Measurements from ENCODE around the gene KLF6. TPM values are rescaled to one million over a fixed set of nuclear protein-coding genes. Genes with fewer than 3 reads are reported as not detected.

KLF6 gene
- total RNA-seq, 2 experiments from 2014 or later, result 116 to 120 TPM

- H3K4me3 Mint-ChIP-seq, result no peak overlapping the region
- intact Hi-C loops (cut with micrococcal nuclease), result no loop called here
- ATAC-seq (no peak), DNase-seq (no peak)
- H3K27ac Mint-ChIP-seq, result peak overlapping the region; percentile 6
- H3K9me3 Mint-ChIP-seq, result peaks cover 9% of the 10 kb centered on the region
- TF ChIP-seq CTCF (IDR thresholded peaks at IDR 0.05), result no peak
- ChIA-PET POLR2A (interaction anchor here (1.3 to 13.6 kb wide), 3 partner anchors 21 to 54 kb away, joined by 4 to 108 read pairs (median 6); partner anchors contain the start of gene KLF6), CTCF (interaction anchor here (1.6 kb wide), 1 partner anchor 16 kb away, joined by 3 read pairs; no protein-coding TSS in a partner anchor)
- no peaks in the 10 kb centered on the region for H3K36me3 Mint-ChIP-seq (ENCODE audit: low read depth)
- peaks cover 73% of the 10 kb centered on the region for H3K4me1 Mint-ChIP-seq (ENCODE audit: low read depth)
- no peaks in the 10 kb centered on the region for H3K27me3 Mint-ChIP-seq
Measured at GRCh38 chr10:3831608-3832007, 46.6 kb upstream of the KLF6 start.

DNA sequence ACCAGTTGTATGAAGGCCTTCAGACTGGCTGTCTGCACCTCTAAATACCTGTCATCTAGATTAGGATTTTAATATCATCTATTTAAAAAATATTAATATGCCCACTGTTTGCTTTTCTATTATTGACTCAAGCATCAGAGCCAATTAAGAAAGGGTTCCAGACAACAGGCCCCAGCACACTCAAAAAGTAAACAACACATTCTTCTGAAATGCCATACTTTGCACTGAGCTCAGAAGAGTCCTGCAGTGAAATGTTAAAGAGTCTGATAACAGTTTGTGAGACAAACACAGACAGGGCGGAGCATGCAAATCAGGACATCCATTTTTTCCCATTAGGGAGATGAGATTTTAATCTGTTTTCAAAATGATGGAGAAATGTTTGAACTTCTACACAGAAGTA is 45.9 kb upstream of the KLF6 start:
- H3K4me1 Mint-ChIP-seq (ENCODE audit: low read depth), result peaks cover 66% of the 10 kb centered on the region
- H3K36me3 Mint-ChIP-seq (ENCODE audit: low read depth), result no peaks in the 10 kb centered on the region
- H3K27ac Mint-ChIP-seq, result no peak overlapping the region
- peaks cover 9% of the 10 kb centered on the region for H3K9me3 Mint-ChIP-seq
- ChIA-PET CTCF (no interaction called here), POLR2A (interaction anchor here (1.3 to 13.6 kb wide), 3 partner anchors 20 to 53 kb away, joined by 4 to 108 read pairs (median 6); partner anchors contain the start of gene KLF6)
- TF ChIP-seq CTCF (IDR thresholded peaks at IDR 0.05), result no peak
- intact Hi-C loops (cut with micrococcal nuclease), result no loop called here
- no peak for ATAC-seq
- H3K4me3 Mint-ChIP-seq, result no peak overlapping the region
- no peak for DNase-seq
- H3K27me3 Mint-ChIP-seq, result no peaks in the 10 kb centered on the region

DNA sequence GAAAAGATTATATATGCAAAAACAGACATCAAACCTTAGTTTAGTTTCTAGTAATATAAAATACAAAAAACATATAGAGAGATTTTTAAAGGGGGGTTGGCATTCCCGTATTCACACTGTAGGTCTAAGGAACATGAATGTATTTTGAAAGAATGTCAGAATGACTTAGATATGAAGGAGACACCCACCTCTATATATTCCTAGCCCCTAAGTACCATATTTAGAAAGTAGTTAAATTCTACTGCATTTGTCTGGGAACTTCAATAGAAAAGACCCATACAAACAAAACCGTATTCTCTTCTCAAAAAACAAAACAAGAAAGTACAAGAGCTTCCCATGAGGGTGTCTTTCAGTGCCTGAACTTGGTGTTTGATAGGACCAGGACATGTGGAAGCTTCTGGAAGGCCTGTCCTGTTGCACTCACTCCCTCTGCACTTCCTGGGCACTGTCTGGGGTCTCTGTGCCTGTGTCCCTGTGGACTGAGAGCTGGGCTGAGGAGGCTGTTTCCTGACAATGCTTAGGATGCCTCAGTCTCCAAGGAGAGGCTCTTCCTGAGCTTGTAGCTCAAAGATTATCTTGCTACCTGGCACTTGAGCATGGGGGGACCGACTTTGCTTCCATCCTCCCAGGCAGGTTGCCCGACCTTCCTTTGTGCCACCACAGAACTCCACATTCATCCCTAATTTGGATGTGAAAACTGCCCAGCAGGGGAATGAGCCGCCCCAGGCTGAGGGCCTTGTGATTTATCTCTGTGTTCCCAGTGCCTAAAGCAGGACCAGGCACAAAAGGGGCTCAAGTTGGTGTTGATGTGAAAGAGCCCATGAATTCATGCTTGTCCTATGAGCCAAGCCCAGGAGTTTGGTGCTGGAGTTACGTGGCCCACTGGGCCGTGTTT is 44.4 kb upstream of the KLF6 start:
- H3K36me3 Mint-ChIP-seq (ENCODE audit: low read depth), result no peaks in the 10 kb centered on the region
- DNase-seq, result no peak
- CTCF ChIA-PET, result interaction anchor here (0.7 to 1.5 kb wide), 6 partner anchors 14 to 87 kb away, joined by 3 to 7 read pairs (median 3); no protein-coding TSS in a partner anchor
- H3K27me3 Mint-ChIP-seq, result no peaks in the 10 kb centered on the region
- POLR2A ChIA-PET, result interaction anchor here (0.7 to 13.6 kb wide), 8 partner anchors 11 to 106 kb away, joined by 3 to 108 read pairs (median 6); partner anchors contain the start of gene KLF6
- intact Hi-C loops (cut with micrococcal nuclease), result loop anchor here (2.0 kb wide), 1 partner anchor 19 kb away; no protein-coding TSS in a partner anchor
- no peak for TF ChIP-seq CTCF (IDR thresholded peaks at IDR 0.05)
- peaks cover 9% of the 10 kb centered on the region for H3K9me3 Mint-ChIP-seq
- H3K4me1 Mint-ChIP-seq (ENCODE audit: low read depth), result peaks cover 57% of the 10 kb centered on the region
- ATAC-seq, result no peak
- H3K4me3 Mint-ChIP-seq, result peak overlapping the region; percentile 56
- H3K27ac Mint-ChIP-seq, result peak overlapping the region; percentile 97

DNA sequence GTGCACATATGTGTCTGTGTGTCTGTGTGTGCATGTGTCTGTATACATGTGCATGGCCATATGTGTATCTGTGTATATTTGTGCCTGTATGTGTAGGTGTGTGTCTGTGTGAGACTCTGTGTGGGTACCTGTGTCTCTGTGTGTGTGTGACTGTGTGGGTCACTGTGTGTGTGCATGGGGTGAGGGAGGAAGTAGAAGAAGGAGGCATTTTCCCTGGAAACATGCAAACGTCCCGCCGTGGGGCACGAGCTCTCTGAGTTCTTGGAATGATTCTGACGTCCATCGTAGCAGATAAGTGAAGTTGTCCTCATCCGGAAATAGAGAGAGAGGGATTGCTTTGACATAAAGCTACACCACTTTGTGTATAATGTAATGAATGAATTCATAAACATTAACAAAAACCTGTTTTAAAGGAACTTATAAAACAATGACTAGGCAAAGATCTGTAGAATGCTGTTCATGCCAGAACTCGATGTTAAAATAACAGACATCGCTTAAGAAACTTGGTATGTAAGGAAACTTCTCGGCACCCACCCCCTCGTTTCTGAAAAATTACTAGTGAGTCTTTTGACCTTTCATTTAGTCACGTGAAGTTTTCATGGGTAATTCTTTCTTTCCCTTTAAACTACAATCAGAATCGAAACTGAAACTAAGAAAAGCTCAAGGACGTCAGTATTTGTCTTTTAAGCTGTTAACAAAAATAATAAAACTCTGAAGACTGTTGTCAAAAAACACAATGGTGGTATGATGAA is 43.6 kb upstream of the KLF6 start:
- ChIA-PET POLR2A (interaction anchor here (0.6 to 13.6 kb wide), 11 partner anchors 10 to 142 kb away, joined by 3 to 108 read pairs (median 4); partner anchors contain the start of gene KLF6), CTCF (interaction anchor here (0.7 to 1.5 kb wide), 5 partner anchors 13 to 88 kb away, joined by 3 to 7 read pairs (median 3); no protein-coding TSS in a partner anchor)
- peak overlapping the region; percentile 56 for H3K4me3 Mint-ChIP-seq
- intact Hi-C loops (cut with micrococcal nuclease), result loop anchor here (2.0 kb wide), 1 partner anchor 18 kb away; no protein-coding TSS in a partner anchor
- ATAC-seq, result peak; percentile 68
- TF ChIP-seq CTCF (IDR thresholded peaks at IDR 0.05), result no peak
- H3K27ac Mint-ChIP-seq, result peak overlapping the region; percentile 97
- H3K4me1 Mint-ChIP-seq (ENCODE audit: low read depth), result peaks cover 58% of the 10 kb centered on the region
- H3K36me3 Mint-ChIP-seq (ENCODE audit: low read depth), result no peaks in the 10 kb centered on the region
- H3K27me3 Mint-ChIP-seq, result no peaks in the 10 kb centered on the region
- DNase-seq, result peak; percentile 83
- peaks cover 7% of the 10 kb centered on the region for H3K9me3 Mint-ChIP-seq
